Fibroblast of the aortic adventitia (primary cell): Measurements from ENCODE around the gene KCTD17. TPM values are rescaled to one million over a fixed set of nuclear protein-coding genes. Genes with fewer than 3 reads are reported as not detected.

Experiments used
- DNase-seq: peaks from one replicate; pipeline ENCODE4 v3.0.0-alpha.2; 2010; ENCODE audit warnings: low read depth
- H3K4me3 ChIP-seq: 2 replicates; pipeline ENCODE4 v1.5.1; 2011; ENCODE audit warnings: low read depth, mild to moderate bottlenecking, control low read depth, low read length, moderate library complexity
- CTCF ChIP-seq: IDR thresholded peaks from 2 replicates; pipeline ENCODE4 v1.5.1; 2011; ENCODE audit warnings: mild to moderate bottlenecking, low read length, control low read depth, inconsistent platforms; ENCODE audit not compliant: insufficient read depth
- small RNA-seq: library from RNA; depleted of rRNA; stranded (forward); fragments of <200 nt; gene quantifications from one replicate; pipeline ENCODE3, GENCODE V24; 2012
- total RNA-seq: library from RNA; depleted of rRNA; stranded (reverse); fragments of >200 nt; gene quantifications from 2 replicates; pipeline ENCODE4 v1.2.3, GENCODE V29; 2012; ENCODE audit warnings: low replicate concordance

KCTD17 gene
- total RNA-seq, 1 donor, result 25.6 TPM

DNA sequence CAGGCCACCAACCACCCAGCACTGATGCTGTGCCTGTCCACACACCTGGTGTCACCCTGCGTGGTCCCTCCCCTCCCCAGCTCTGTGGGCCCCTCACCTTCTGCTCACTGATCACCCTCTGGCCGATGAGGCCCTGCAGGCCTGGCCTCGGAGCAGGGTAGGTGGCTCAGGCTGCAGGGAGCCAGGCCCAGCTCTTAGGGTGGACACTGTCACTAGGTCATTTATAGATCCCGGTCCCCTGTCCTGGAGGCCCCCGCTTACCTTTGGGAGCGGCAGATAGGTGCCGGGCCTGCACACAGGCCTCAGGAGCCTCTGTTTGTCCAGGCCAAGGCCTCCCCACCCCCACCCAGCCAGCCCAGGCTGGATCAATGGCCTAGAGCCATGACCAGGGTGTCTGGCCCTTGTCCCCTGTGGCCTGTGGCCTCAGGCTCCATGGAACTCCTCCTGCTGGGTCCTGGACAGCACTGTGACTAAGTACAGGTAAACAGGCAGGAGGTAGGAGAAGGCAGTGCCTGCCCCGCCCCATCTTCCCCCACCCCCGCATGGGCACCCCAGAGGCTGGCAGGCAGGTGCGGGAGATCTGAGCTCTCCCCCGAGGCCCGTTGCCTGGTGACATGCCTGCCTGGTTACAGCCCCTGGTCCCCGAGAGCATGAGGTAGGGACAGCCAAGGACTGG, 57.8 kb downstream of the KCTD17 start, which contains the start of gene TMPRSS6:
Gene TMPRSS6, minus strand, starts transcription at position 472 of the 676 bp plus-strand sequence. CDS start 6,296 bp downstream, outside the sequence.
- no peak for TF ChIP-seq CTCF
- no peak for DNase-seq
- no peak within 1 kb of the TSS for H3K4me3 ChIP-seq

GRCh38 chr22:37111156-37111717, 59.7 kb downstream of the KCTD17 start:
- no peak for TF ChIP-seq CTCF
- DNase-seq, result no peak

GRCh38 chr22:37112084-37112728, 60.7 kb downstream of the KCTD17 start:
- no peak for TF ChIP-seq CTCF

More at GRCh38 chr22:37111156-37111717, 59.7 kb downstream of the KCTD17 start:
- no peak overlapping the region for H3K4me3 ChIP-seq

More at GRCh38 chr22:37112084-37112728, 60.7 kb downstream of the KCTD17 start:
- DNase-seq, result no peak
- H3K4me3 ChIP-seq, result no peak overlapping the region

Small RNAs within 50 kb of the gene (small RNA-seq; reads per million reads assigned to genes)
- not detected for gene RF00019

Other genes starting within 250 kb of the KCTD17 start
- gene PVALB, start 234.7 kb upstream of the KCTD17 start, total RNA-seq, result not detected in 2 replicates
- gene NCF4, start 190.7 kb upstream of the KCTD17 start, total RNA-seq, result not detected in 2 replicates
- gene CSF2RB, start 138.1 kb upstream of the KCTD17 start, total RNA-seq, result 0.81 and 0.98 TPM in 2 replicates
- 13.7 and 17.1 TPM in 2 replicates for gene TST, start 32.3 kb upstream of the KCTD17 start, total RNA-seq
- 31.9 and 48.9 TPM in 2 replicates for gene MPST, start 32.0 kb upstream of the KCTD17 start, total RNA-seq
- gene TMPRSS6, start 58.0 kb downstream of the KCTD17 start, total RNA-seq, result not detected in 2 replicates
- under 0.01 TPM in 1 of 2 replicates, not detected in the other for gene IL2RB, start 98.2 kb downstream of the KCTD17 start, total RNA-seq
- 4.2 and 4.6 TPM in 2 replicates for gene C1QTNF6, start 136.5 kb downstream of the KCTD17 start, total RNA-seq
- 0.41 TPM in 1 of 2 replicates, not detected in the other for gene SSTR3, start 160.7 kb downstream of the KCTD17 start, total RNA-seq
- gene RAC2, start 192.5 kb downstream of the KCTD17 start, total RNA-seq, result 5.6 and 14.4 TPM in 2 replicates
- gene CYTH4, start 230.8 kb downstream of the KCTD17 start, total RNA-seq, result 0.25 and 0.72 TPM in 2 replicates